Erythroblast (primary cell): ENCODE measurements around the gene B4GALT3.
A peak's percentile ranks its signal among the peaks of the same experiment; 100 is the strongest.

Source experiments
- DNase-seq, 2 experiments: peaks; one replicate each; lab custom pipeline; 2025; lab: John Stamatoyannopoulos, UW
- GATA1 ChIP-seq: IDR thresholded peaks from 2 replicates; pipeline ENCODE4 v1.6.1; 2011; ENCODE audit warnings: low read depth, mild to moderate bottlenecking, control low read depth, low read length, moderate library complexity
- POLR2A ChIP-seq: IDR thresholded peaks from 2 replicates; pipeline ENCODE4 v1.6.1; 2011; ENCODE audit warnings: mild to moderate bottlenecking, low read length

Gene B4GALT3

DNA sequence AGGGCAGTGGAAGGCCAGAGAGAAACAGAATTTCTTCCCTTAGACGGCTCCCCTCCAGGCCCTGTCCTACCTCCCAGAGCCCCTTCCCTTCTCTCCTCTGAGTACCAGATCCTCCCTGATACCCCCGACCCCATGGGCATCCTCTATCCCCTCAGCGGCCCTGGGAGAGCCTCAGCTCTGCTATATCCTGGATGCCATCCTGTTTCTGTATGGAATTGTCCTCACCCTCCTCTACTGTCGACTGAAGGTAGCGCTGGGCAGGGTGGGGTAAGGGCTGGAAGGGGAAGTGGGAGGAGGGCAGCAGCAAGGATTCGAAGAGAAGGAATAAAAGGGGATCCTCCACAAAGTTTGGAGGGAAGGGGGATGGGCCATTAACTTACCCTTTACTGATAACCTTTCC is 40.5 kb upstream of the B4GALT3 start:
- DNase-seq = no peak

GRCh38 chr1:161216945-161217712 is 39.8 kb upstream of the B4GALT3 start:
- TF ChIP-seq POLR2A = no peak
- no peak for DNase-seq

More for the DNA sequence above, 40.5 kb upstream of the B4GALT3 start:
- TF ChIP-seq POLR2A (no peak), GATA1 (no peak)

- DNase-seq = no peak
- no peak for TF ChIP-seq POLR2A
- no peak for TF ChIP-seq GATA1
Observed at GRCh38 chr1:161215076-161215475, 37.8 kb upstream of the B4GALT3 start, which contains the start of gene FCER1G. TSS of gene FCER1G (plus strand) at chr1:161215295. CDS start at chr1:161215322, 27 bp downstream.

GRCh38 chr1:161214369-161214768 is 37.1 kb upstream of the B4GALT3 start:
- no peak for TF ChIP-seq POLR2A
- TF ChIP-seq GATA1 = no peak
- no peak for DNase-seq

- DNase-seq = peak; percentile 76 to 82
- TF ChIP-seq POLR2A = no peak
Observed at GRCh38 chr1:161209790-161210409, 32.6 kb upstream of the B4GALT3 start.

DNA sequence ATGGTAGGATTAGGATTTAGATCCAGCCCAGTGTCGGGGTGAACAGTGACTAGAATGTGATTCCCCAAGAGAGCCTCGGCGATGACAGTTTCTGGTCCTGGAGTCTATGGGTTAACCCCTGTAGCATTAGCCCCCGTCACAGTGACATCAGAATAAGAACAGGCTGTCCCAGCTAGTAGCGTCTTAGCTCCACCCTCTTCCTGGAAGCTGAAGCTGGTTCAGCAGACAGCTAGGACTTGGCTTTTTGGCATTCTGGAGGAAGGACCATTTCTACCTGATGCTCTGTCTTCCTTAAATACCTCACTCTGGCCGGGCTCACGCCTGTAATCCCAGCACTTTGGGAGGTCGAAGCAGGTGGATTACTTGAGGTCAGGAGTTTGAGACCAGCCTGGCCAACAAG is 29.9 kb upstream of the B4GALT3 start:
- DNase-seq = no peak
- TF ChIP-seq POLR2A (no peak), GATA1 (no peak)

- no peak for DNase-seq
- TF ChIP-seq GATA1 (no peak), POLR2A (no peak)
Observed at GRCh38 chr1:161206411-161207140, 29.3 kb upstream of the B4GALT3 start.

DNA sequence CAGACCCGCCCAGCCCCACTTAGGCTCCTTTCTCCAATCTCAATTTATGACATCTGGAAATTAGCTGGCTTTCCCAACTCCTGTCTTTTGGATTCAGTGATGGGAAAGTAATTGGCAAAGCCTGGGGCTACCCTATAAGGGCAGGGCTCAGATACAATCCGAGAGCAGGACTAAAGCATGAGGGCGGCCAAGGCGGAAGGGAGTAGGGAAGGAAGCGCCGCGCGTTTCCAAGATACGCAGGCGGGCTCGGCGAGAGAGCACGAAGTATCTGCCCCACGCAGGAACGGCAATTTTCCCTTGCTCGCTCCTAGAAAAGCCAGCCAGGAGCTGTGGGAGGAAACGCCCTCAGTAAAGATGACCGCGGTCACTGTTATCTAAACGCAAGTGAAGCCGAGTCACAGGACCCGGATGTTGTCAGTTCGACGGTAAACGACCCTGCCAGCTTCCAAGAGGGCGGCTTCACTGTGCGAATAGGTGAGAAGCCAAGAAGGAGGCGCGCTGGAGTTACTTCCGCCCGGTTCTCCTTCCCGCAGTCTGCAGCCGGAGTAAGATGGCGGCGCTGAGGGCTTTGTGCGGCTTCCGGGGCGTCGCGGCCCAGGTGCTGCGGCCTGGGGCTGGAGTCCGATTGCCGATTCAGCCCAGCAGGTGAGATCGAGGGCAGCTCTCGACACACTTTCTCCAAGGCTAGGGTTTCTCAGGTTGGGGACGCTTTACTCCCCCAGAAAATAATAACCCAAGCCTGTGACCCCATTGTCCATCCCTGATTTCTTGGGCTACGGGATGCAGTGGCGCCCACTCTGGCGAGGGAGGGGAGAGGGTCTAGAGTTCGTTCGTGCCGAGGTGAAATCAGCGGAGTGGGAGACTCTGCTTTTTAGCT is 24.8 kb upstream of the B4GALT3 start, which contains the start of gene NDUFS2:
Gene NDUFS2 (plus strand): TSS at position 532 of the 877 bp plus-strand sequence. CDS start 19 bp downstream, at position 551.
- TF ChIP-seq GATA1 (no peak), POLR2A (peak; percentile 95)
- DNase-seq = peak; percentile 99

- TF ChIP-seq POLR2A (no peak), GATA1 (no peak)
- DNase-seq = no peak
Observed at GRCh38 chr1:161200992-161201835, 23.9 kb upstream of the B4GALT3 start.

DNA sequence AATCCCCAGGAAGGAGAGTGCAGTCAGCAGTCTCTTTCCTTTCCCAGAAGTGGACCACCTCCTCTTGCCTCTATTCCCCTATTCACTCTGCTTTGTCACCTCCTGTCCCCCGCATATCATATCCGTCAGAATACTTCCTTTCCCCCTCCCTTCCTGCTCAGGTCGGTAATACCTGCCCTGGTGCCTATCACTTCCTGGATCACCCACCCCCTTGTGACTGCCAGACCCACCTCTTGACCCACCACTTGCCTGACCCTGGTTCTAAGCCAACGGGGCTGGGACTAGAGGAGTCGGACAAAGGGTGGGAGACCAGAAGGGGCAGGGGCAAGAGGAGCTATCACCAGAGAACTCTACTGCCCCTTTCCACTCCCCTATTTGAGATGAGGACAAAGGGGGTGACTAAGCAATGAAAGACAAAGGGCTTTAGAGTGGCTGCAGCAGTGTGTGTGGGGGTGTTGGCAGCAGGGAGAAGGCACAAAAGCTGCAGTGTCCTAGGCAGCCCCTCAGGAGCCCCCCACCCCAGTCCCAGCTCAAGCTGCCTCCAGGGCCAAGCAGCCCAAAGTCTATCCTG is 23.2 kb upstream of the B4GALT3 start:
- TF ChIP-seq POLR2A = no peak
- no peak for TF ChIP-seq GATA1
- DNase-seq = no peak

DNA sequence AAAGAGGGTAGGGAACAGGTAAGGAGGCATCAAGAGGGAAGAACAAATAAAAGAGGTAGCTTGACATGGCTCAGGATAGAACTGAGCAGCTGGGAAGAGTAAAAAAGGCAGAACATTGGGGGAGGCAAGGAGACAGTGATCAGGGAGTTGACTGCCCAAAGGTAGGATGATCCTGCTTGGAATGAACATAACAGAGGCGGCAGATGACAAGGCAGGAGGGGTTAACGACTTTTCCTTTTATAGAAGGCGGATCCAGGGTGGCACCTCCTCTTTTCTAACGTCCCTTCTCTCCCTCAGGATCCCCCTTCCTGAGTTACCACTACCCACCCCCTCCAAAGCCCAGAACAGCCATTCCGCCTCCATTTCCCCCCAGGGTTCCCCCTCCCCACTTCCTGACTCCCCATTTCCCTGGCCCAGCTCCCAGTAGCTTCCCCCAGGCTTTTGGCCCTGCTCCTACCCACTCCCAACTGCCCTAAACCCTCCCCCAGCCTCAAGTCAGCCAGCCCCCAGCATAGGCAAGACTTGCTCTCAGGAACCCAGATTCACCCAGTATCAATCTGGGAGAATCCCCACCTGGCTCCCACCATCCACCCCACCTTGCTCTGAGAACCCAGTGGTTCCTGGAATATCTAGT is 22.3 kb upstream of the B4GALT3 start:
- TF ChIP-seq GATA1 (no peak), POLR2A (no peak)
- no peak for DNase-seq

DNA sequence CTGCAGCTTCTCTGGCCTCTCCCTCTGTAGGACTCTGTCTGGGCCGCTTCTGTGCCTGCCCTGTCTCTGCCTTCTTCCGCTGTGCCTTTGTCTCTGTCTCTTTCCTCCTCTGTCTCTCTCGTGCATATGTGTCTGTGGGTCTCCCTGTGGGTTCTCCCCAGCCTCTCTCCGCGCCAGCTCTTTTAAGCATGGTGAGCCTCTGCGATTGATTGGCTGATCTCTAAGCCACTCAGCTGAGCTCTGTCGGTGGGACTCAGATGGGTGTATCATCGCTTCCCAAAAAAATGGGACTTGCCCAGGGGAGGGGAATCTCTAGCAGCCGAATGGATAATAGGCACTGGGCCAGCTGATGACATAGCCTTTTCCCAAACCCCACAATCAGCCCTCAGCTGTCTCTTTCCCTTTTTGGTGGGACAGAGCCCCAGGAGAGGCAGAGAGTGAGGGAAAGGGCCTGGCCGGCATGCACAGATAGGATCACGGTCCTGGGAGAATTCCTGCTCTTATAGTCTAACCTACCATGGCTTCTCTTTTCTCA is 21.7 kb upstream of the B4GALT3 start, which contains the start of gene ADAMTS4:
Gene ADAMTS4 (minus strand): TSS at position 158 of the 535 bp plus-strand sequence. CDS start 427 bp downstream, outside the sequence.
- no peak for DNase-seq
- no peak for TF ChIP-seq POLR2A
- TF ChIP-seq GATA1 = no peak
